ENCODE data around the gene TSPOAP1. TPM values are rescaled to one million over a fixed set of nuclear protein-coding genes. Genes with fewer than 3 reads are reported as not detected.

Gene TSPOAP1
- total RNA-seq, 1 experiment from 2014 or later = not detected

- Mint-ChIP-seq H3K27ac (ENCODE audit: low read depth, unreplicated experiment) (no peak overlapping the region), H3K36me3 (ENCODE audit: insufficient read depth, unreplicated experiment) (no peaks in the 10 kb centered on the region), H3K9me3 (ENCODE audit: unreplicated experiment) (no peaks in the 10 kb centered on the region), H3K27me3 (ENCODE audit: insufficient read depth, unreplicated experiment) (peaks cover 10% of the 10 kb centered on the region), H3K4me1 (ENCODE audit: insufficient read depth, unreplicated experiment) (peaks cover under 1% of the 10 kb centered on the region), H3K4me3 (ENCODE audit: unreplicated experiment) (no peak overlapping the region)
- TF ChIP-seq CTCF (IDR thresholded peaks at IDR 0.05; ENCODE audit: unreplicated experiment) = no peak
- intact Hi-C loops (cut with micrococcal nuclease) = no loop called here
- POLR2A ChIA-PET = no interaction called here
- no peak for DNase-seq (ENCODE audit: unreplicated experiment)
- CTCF ChIA-PET = interaction anchor here (0.7 kb wide), 1 partner anchor 32 kb away, joined by 3 read pairs; no protein-coding TSS in a partner anchor
- no TSS peak for BruUV-seq (replicated peaks)
Measured at GRCh38 chr17:58284613-58285421, 43.8 kb downstream of the TSPOAP1 start.

GRCh38 chr17:58283674-58284612 is 44.7 kb downstream of the TSPOAP1 start:
- ChIA-PET POLR2A (no interaction called here), CTCF (no interaction called here)
- Mint-ChIP-seq H3K4me1 (ENCODE audit: insufficient read depth, unreplicated experiment) (no peaks in the 10 kb centered on the region), H3K27me3 (ENCODE audit: insufficient read depth, unreplicated experiment) (peaks cover 19% of the 10 kb centered on the region), H3K36me3 (ENCODE audit: insufficient read depth, unreplicated experiment) (no peaks in the 10 kb centered on the region), H3K27ac (ENCODE audit: low read depth, unreplicated experiment) (no peak overlapping the region), H3K4me3 (ENCODE audit: unreplicated experiment) (no peak overlapping the region), H3K9me3 (ENCODE audit: unreplicated experiment) (no peaks in the 10 kb centered on the region)
- BruUV-seq (replicated peaks) = no TSS peak
- DNase-seq (ENCODE audit: unreplicated experiment) = no peak
- intact Hi-C loops (cut with micrococcal nuclease) = no loop called here
- TF ChIP-seq CTCF (IDR thresholded peaks at IDR 0.05; ENCODE audit: unreplicated experiment) = no peak

GRCh38 chr17:58282442-58282841 is 46.2 kb downstream of the TSPOAP1 start:
- Mint-ChIP-seq H3K9me3 (ENCODE audit: unreplicated experiment) (no peaks in the 10 kb centered on the region), H3K27ac (ENCODE audit: low read depth, unreplicated experiment) (no peak overlapping the region), H3K4me3 (ENCODE audit: unreplicated experiment) (no peak overlapping the region), H3K4me1 (ENCODE audit: insufficient read depth, unreplicated experiment) (no peaks in the 10 kb centered on the region), H3K36me3 (ENCODE audit: insufficient read depth, unreplicated experiment) (no peaks in the 10 kb centered on the region), H3K27me3 (ENCODE audit: insufficient read depth, unreplicated experiment) (peaks cover 34% of the 10 kb centered on the region)
- no peak for TF ChIP-seq CTCF (IDR thresholded peaks at IDR 0.05; ENCODE audit: unreplicated experiment)
- intact Hi-C loops (cut with micrococcal nuclease) = no loop called here
- no TSS peak for BruUV-seq (replicated peaks)
- no peak for DNase-seq (ENCODE audit: unreplicated experiment)
- POLR2A ChIA-PET = no interaction called here
- CTCF ChIA-PET = no interaction called here

- H3K36me3 Mint-ChIP-seq (ENCODE audit: insufficient read depth, unreplicated experiment) = no peaks in the 10 kb centered on the region
- H3K27ac Mint-ChIP-seq (ENCODE audit: low read depth, unreplicated experiment) = no peak overlapping the region
- intact Hi-C loops (cut with micrococcal nuclease) = no loop called here
- POLR2A ChIA-PET = no interaction called here
- H3K27me3 Mint-ChIP-seq (ENCODE audit: insufficient read depth, unreplicated experiment) = peaks cover 35% of the 10 kb centered on the region
- H3K4me3 Mint-ChIP-seq (ENCODE audit: unreplicated experiment) = no peak overlapping the region
- TF ChIP-seq CTCF (IDR thresholded peaks at IDR 0.05; ENCODE audit: unreplicated experiment) = no peak
- CTCF ChIA-PET = interaction anchor here (0.7 kb wide), 1 partner anchor 666 kb away, joined by 3 read pairs; no protein-coding TSS in a partner anchor
- no TSS peak for BruUV-seq (replicated peaks)
- no peaks in the 10 kb centered on the region for H3K4me1 Mint-ChIP-seq (ENCODE audit: insufficient read depth, unreplicated experiment)
- no peaks in the 10 kb centered on the region for H3K9me3 Mint-ChIP-seq (ENCODE audit: unreplicated experiment)
- DNase-seq (ENCODE audit: unreplicated experiment) = no peak
Measured at GRCh38 chr17:58281511-58282011, 47.0 kb downstream of the TSPOAP1 start.
